ENCODE results near the gene FSCN2. TPM values are rescaled to one million over a fixed set of nuclear protein-coding genes. Genes with fewer than 3 reads are reported as not detected.
"Not testable (repeated sequence)": the region's sequence is repeated elsewhere in the genome, so short reads cannot be mapped to it uniquely, and the experiment has no call there.

FSCN2 gene
- total and polyA plus RNA-seq, 2 of the 4 experiments (the other 2 are of a cell fraction): 0.18 to 0.84 TPM

DNA sequence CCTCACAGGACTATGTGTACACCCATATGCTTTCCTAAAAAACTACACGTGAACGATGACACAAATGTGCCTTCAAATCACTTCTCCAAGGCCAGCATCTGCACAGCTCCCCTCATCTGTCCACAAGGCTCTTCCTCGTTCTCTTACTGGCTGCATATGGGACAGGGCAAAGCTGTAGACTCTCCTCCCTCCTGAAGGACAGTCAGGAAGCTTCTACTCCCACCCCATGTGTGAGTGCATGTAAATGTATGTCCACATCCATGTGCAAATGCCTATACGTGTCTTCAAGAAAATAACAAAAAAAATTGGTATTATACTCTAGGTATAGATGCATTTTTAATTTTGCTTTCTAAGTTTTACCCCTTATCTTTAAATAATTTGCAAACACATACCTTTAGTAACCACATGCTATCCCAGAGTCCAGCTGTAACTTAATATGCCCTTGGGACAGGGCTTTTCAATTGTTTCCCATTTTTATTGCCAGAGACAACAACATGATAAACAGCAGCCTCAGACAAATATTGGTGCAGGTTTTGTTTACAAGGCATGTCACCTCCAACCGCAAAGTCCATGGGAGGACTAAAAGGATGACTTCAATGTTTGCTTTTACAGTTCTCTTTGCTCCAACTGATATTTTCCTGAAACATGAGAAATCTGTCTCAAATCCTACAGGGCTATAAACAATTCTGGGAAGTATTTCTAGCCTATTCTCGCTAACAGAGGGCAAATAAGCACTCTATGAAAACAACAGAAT is 55.6 kb downstream of the FSCN2 start:
- H3K9me3 ChIP-seq (ENCODE audit: control insufficient read depth, insufficient read depth, low read length): no peaks in the 10 kb centered on the region
- intact Hi-C loops (cut with micrococcal nuclease) (no loop called here), dilution Hi-C loops (cut with HindIII; ENCODE audit: low sequenced_read_pairs, unreplicated experiment) (no loop called here), in situ Hi-C loops (cut with MboI; ENCODE audit: low sequenced_read_pairs) (no loop called here)
- H2AK9ac ChIP-seq (replicated peaks; ENCODE audit: low read depth, low read length, poor library complexity): no peak overlapping the region
- H3K18ac ChIP-seq (ENCODE audit: low read depth, low read length): no peak overlapping the region
- peak overlapping the region; percentile 21; the same call in 1 of the 2 replicates for H3K23ac ChIP-seq (ENCODE audit: low read depth, low read length)
- no peaks in the 10 kb centered on the region for H3K27me3 ChIP-seq (ENCODE audit: control insufficient read depth, insufficient read depth, low read length)
- H4K91ac ChIP-seq (ENCODE audit: insufficient read depth, low read depth, low read length): no peak overlapping the region
- no peak overlapping the region for H2BK20ac ChIP-seq (ENCODE audit: low read depth, low read length)
- H3K56ac ChIP-seq (ENCODE audit: extremely low read depth, insufficient read depth, low read length): no peak overlapping the region
- no peak for TF ChIP-seq MAZ (IDR thresholded peaks at IDR 0.05; ENCODE audit: borderline replicate concordance, low read depth, low read length)
- TF ChIP-seq, protein P1, sequence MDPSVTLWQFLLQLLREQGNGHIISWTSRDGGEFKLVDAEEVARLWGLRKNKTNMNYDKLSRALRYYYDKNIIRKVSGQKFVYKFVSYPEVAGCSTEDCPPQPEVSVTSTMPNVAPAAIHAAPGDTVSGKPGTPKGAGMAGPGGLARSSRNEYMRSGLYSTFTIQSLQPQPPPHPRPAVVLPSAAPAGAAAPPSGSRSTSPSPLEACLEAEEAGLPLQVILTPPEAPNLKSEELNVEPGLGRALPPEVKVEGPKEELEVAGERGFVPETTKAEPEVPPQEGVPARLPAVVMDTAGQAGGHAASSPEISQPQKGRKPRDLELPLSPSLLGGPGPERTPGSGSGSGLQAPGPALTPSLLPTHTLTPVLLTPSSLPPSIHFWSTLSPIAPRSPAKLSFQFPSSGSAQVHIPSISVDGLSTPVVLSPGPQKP (IDR thresholded peaks at IDR 0.05; ENCODE audit: borderline replicate concordance, low read depth, low read length): no peak
- no peak for TF ChIP-seq RCOR1 (IDR thresholded peaks at IDR 0.05; ENCODE audit: insufficient replicate concordance, low read length)
- no peak overlapping the region; the same call in 1 of the 2 replicates for H2AK5ac ChIP-seq (ENCODE audit: low read depth, low read length)
- no peak overlapping the region for H3K9ac ChIP-seq (ENCODE audit: low read depth, low read length)
- no peak overlapping the region; the same call in 1 of the 2 replicates for H3K4ac ChIP-seq (ENCODE audit: low read depth, low read length)
- H2BK15ac ChIP-seq (ENCODE audit: low read depth, low read length): no peak overlapping the region
- peaks cover 64% of the 10 kb centered on the region for H4K20me1 ChIP-seq (ENCODE audit: insufficient read depth, low read length)
- peak; percentile 68 for DNase-seq
- peaks cover 44% of the 10 kb centered on the region for H3K36me3 ChIP-seq (ENCODE audit: control insufficient read depth, insufficient read depth, low read length)
- H3K4me3 ChIP-seq (ENCODE audit: insufficient read depth, low read depth, low read length): no peak overlapping the region
- peaks cover 16% of the 10 kb centered on the region for H3K4me1 ChIP-seq (ENCODE audit: control insufficient read depth, insufficient read depth, low read length)
- H2AFZ ChIP-seq (replicated peaks; ENCODE audit: low read length, poor library complexity): no peak overlapping the region
- ATAC-seq (ENCODE audit: low read depth): peak; percentile 60
- H2BK120ac ChIP-seq (ENCODE audit: low read depth, low read length): no peak overlapping the region
- ChIA-PET CTCF (interaction anchor here (1.4 kb wide), 1 partner anchor 9 kb away, joined by 3 read pairs; no protein-coding TSS in a partner anchor), POLR2A (ENCODE audit: unreplicated experiment) (no interaction called here)
- H4K8ac ChIP-seq (ENCODE audit: low read depth in 2 of 2, low read length in 2 of 2): 0 out of 4 replicates have a peak overlapping the region, but pooled peaks of 1 of the 2 experiments have one; percentile 22
- H2BK5ac ChIP-seq (ENCODE audit: low read depth, low read length, poor library complexity, severe bottlenecking): no peak overlapping the region
- no TSS peak for BruUV-seq (replicated peaks)
- no peak overlapping the region for H3K4me2 ChIP-seq (ENCODE audit: low read depth, low read length)
- 90% methylated on average over 4 of the region's 6 CpGs; no CpG with 5 or more reads in 1 of the 2 experiments for WGBS, 2 experiments (ENCODE audit: extremely low coverage in 2 of 2, insufficient read length in 1 of 2)
- H3K9me1 ChIP-seq (ENCODE audit: insufficient read depth, low read length): peaks cover 36% of the 10 kb centered on the region
- H3K79me1 ChIP-seq (ENCODE audit: low read depth in 1 of 2, low read length in 2 of 2): peaks cover 12 to 70% of the 10 kb centered on the region in 2 experiments; a peak in 3 of 4 replicates
- H4K5ac ChIP-seq (ENCODE audit: low read depth, low read length): no peak overlapping the region
- H3K14ac ChIP-seq (replicated peaks; ENCODE audit: low read depth, low read length): 0 out of 2 replicates have a peak overlapping the region, but pooled peaks have one; percentile 39
- no peak overlapping the region; the same call in 1 of the 2 replicates for H3K27ac ChIP-seq (ENCODE audit: insufficient read depth, low read length)

DNA sequence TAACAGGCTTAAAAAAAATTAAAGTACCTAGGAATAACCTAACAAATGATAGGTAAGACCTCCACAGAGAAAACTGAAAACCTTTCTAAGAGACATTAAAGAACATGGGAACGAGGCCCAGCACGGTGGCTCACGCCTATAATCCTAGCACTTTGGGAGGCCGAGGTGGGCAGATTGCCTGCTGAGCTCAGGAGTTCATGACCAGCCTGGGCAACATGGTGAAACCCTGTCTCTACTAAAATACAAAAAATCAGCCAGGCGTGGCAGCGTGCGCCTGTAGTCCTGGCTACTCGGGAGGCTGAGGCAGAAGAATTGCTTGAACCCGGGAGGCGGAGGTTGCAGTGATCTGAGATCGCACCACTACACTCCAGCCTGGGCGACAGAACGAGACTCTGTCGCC is 56.6 kb downstream of the FSCN2 start:
- H2BK120ac ChIP-seq (ENCODE audit: low read depth, low read length); DNase-seq; H2AK5ac ChIP-seq (ENCODE audit: low read depth, low read length); H3K4me3 ChIP-seq (ENCODE audit: insufficient read depth, low read depth, low read length); H2AK9ac ChIP-seq (replicated peaks; ENCODE audit: low read depth, low read length, poor library complexity); H3K4me2 ChIP-seq (ENCODE audit: low read depth, low read length); H4K8ac ChIP-seq (ENCODE audit: low read depth in 2 of 2, low read length in 2 of 2); BruUV-seq (replicated peaks); H3K23ac ChIP-seq (ENCODE audit: low read depth, low read length); H2BK15ac ChIP-seq (ENCODE audit: low read depth, low read length); dilution Hi-C loops (cut with HindIII; ENCODE audit: low sequenced_read_pairs, unreplicated experiment); H3K27me3 ChIP-seq (ENCODE audit: control insufficient read depth, insufficient read depth, low read length); H4K5ac ChIP-seq (ENCODE audit: low read depth, low read length); H2BK5ac ChIP-seq (ENCODE audit: low read depth, low read length, poor library complexity, severe bottlenecking); ATAC-seq (ENCODE audit: low read depth); H3K56ac ChIP-seq (ENCODE audit: extremely low read depth, insufficient read depth, low read length); H4K91ac ChIP-seq (ENCODE audit: insufficient read depth, low read depth, low read length); H2AFZ ChIP-seq (replicated peaks; ENCODE audit: low read length, poor library complexity); H3K9ac ChIP-seq (ENCODE audit: low read depth, low read length); H3K14ac ChIP-seq (replicated peaks; ENCODE audit: low read depth, low read length); H2BK20ac ChIP-seq (ENCODE audit: low read depth, low read length); intact Hi-C loops (cut with micrococcal nuclease); H3K4ac ChIP-seq (ENCODE audit: low read depth, low read length); H3K9me3 ChIP-seq (ENCODE audit: control insufficient read depth, insufficient read depth, low read length); in situ Hi-C loops (cut with MboI; ENCODE audit: low sequenced_read_pairs); H3K18ac ChIP-seq (ENCODE audit: low read depth, low read length); H3K27ac ChIP-seq (ENCODE audit: insufficient read depth, low read length): not testable (repeated sequence)
- H3K4me1 ChIP-seq (ENCODE audit: control insufficient read depth, insufficient read depth, low read length): peaks cover 14% of the 10 kb centered on the region
- ChIA-PET POLR2A (ENCODE audit: unreplicated experiment) (interaction anchor here (0.5 kb wide), 1 partner anchor 70 kb away, joined by 3 read pairs; no protein-coding TSS in a partner anchor), CTCF (interaction anchor here (1.4 kb wide), 1 partner anchor 10 kb away, joined by 3 read pairs; no protein-coding TSS in a partner anchor)
- peaks cover 49% of the 10 kb centered on the region for H3K36me3 ChIP-seq (ENCODE audit: control insufficient read depth, insufficient read depth, low read length)
- H4K20me1 ChIP-seq (ENCODE audit: insufficient read depth, low read length): peaks cover 59% of the 10 kb centered on the region
- WGBS, 2 experiments (ENCODE audit: extremely low coverage in 2 of 2, insufficient read length in 1 of 2): 94% methylated on average over 6 of the region's 14 CpGs; no CpG with 5 or more reads in 1 of the 2 experiments
- H3K79me1 ChIP-seq (ENCODE audit: low read depth in 1 of 2, low read length in 2 of 2): peaks cover 16 to 62% of the 10 kb centered on the region in 2 experiments
- peaks cover 26% of the 10 kb centered on the region for H3K9me1 ChIP-seq (ENCODE audit: insufficient read depth, low read length)

Measured in IMR-90 (cell line).